GM18507 (cell line): ENCODE measurements around the gene PRDM12.
A peak's percentile ranks its signal among the peaks of the same experiment; 100 is the strongest.

Source experiments
- DNase-seq: peaks from one replicate; pipeline ENCODE4 v3.0.0; 2011; ENCODE audit warnings: low read depth; ENCODE audit not compliant: insufficient read length; ENCODE audit errors: extremely low spot score
- FAIRE-seq: peaks from 2 replicates; lab custom pipeline; 2011; peaks lifted over from hg19 to GRCh38; lab: Jason Lieb, UNC

PRDM12 gene

DNA sequence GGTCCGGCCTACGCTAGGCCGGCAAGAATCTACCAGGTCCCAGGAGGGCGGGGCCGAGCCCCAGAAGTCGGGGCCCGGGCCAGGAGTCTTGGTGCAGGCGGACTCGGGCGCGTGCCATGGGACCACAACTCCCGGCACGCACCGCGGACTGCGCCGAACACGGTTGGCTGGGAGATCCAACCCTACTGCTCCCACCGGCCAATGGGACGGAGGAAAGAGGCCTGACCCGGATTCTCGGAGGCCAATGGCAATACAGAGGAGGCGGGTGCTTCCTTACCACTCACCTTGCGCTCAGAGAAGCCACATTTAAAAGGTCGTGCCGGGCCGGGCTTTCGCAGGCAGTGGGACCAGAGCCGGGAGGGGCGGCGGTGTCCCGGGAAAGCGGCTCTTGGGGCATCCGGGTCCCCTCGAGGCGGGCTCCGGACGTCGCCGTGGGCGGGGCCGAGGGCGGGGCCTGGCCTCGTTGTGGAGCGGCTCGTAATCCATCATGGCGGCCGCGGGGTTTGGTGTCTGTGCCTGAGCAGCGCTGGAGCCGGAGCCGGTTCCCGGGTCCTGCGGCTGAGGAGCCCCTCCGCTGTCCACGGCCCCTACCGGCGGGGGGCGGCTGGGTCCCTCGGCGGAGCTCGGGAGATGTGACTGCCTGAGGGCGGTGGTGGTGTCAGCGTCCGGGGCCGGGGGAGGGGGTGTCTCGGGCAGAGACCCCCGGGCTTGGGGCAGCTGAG lies 48.3 kb downstream of the PRDM12 start:
- FAIRE-seq: peak; percentile 95
- peak; percentile 97 for DNase-seq

DNA sequence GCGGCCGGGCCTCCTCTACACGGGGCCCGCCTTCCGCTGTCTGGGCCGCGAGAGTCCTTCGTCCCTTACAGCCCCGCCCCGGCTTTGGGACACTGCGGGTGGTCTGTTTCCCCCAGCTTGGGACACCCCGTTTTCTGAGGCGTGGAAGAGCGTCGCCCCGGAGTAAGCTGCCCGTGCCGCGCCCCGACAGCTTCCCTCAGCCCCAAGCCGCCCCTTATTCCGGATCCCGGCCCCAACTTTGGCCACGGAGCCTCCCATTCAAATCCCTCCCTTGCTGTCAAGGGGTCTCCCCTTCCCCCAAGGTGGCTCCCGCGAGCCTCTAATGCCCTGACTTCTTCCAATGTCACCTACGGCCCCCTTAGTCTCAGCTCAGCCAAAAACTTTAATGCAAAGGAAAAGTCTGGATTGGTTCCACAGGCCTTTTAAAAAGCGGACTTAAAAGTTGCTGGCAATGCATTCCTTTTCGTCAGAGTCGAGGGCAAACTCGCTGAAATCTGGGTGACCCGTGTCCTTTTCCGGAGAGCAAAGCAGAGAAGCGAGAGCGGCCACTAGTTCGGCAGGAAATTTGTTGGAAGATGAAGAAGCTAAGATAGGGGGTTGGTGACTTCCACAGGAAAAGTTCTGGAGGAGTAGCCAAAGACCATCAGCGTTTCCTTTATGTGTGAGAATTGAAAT lies 49.0 kb downstream of the PRDM12 start:
- FAIRE-seq (no peak), DNase-seq (no peak)

DNA sequence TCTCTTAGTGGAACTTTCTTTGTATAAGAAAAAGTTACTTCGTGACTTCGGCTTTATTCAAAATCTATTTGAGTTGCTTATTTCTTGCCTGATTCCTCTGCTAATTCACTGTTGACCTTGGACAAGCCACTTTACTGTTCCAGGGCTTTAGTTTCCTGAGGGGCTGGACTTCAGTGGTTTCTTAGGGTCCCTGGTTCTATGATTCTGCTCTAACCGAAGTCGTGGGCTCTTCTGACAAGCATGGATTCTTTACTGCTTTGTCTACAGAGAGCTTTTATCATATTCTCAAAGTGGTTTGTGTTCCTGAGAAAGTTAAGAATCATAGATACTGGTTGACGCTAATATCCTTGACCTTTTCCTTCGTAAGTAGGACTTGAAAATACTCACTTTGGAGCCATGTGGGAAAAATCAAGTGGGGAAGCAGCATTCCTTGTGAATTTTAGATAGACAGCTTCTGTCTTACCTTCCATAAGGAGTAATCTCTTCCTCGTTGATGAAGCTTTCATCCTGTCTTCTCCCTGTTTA lies 50.3 kb downstream of the PRDM12 start:
- no peak for FAIRE-seq
- no peak for DNase-seq

DNA sequence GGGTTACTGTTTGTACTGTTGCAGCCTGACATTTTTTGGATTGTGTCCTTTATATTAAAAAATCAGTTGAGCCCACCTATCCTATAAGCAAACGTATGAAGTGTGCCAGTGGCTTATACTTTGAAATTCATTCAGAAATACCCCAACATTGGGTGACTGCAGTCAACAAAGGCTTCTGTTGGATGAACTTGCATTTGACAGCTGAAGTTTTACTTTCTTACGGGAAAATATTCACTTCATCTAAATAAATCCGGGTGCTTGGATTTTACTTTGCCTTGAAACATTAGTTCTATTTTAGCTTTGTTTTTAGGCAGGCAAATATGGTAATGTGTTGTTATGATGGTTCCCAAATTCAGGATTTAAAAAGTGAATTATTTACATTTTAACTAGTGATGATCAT lies 50.9 kb downstream of the PRDM12 start:
- FAIRE-seq (no peak), DNase-seq (no peak)

DNA sequence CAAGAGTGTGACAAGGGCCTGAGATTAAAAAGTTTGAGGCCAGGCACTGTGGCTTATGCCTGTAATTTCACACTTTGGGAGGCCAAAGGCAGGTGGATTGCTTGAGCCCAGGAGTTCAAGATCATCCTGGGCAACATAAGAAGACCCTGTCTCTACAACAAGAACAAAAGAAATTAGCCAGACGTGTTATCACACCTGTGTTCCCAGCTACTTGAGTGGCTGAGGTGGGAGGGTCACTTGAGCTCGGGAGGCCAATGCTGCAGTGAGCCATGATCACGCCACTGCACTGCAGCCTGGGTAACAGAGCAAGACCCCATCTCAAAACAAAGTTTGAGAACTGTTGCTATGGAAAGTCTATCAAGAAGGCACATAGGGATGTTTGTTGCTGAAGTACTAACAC lies 54.2 kb downstream of the PRDM12 start:
- no peak for FAIRE-seq
- no peak for DNase-seq

DNA sequence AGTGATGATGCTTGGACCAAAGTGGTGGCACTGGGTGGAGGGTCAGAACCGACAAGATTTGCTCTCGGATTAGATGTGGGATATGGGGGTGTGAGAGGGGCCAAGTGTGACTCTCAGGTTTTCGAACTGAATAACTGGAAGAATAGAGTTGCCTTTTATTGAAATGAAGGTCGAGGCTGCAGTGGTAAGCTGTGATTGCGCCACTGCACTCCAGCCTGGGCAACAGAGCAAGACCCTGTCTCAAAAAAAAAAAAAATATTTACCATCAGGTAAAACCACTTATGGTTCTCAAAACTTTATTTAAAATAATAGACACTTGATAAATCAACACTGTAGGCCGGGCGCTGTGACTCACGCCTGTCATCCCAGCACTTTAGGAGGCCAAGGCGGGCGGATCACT lies 56.4 kb downstream of the PRDM12 start:
- no peak for DNase-seq
- no peak for FAIRE-seq

DNA sequence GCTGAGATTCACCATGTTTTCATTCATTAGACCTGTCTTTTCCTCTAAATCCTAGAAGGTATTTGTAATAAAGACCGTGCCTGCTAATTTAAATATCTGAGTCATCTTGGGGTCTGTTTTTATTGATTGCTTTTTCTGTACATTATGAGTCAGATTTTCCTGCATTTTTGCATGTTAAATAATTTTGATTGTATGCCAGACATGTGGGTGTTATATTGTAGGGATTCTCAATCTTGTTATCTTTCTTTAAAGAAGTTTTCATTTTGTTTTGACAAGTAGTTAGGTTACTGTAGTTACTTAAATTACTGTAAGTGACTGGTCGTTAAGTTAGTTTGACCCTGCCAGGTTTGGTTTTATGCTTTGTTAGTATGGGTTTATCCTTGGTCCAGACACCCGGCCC lies 64.3 kb downstream of the PRDM12 start:
- no peak for FAIRE-seq
- no peak for DNase-seq

DNA sequence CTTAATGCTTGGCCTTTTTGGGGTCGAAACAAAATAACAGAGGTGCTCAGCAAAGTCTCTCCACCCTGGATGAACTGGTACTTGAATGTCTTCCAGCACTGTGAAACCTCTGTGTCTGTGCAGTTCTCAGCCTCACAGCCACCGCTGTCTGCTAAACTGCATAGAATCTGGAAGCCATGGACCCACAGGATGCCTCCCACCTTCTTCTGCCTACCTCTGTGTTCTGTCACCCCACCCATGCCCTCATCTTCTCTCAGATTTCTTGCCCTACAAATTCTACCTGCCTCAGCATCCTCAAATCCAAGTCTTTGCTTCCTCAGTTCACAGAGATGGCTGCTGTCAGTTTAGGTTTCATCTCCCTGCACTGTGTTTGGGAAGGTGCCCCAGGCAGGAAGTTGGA lies 64.8 kb downstream of the PRDM12 start:
- DNase-seq: no peak
- no peak for FAIRE-seq

DNA sequence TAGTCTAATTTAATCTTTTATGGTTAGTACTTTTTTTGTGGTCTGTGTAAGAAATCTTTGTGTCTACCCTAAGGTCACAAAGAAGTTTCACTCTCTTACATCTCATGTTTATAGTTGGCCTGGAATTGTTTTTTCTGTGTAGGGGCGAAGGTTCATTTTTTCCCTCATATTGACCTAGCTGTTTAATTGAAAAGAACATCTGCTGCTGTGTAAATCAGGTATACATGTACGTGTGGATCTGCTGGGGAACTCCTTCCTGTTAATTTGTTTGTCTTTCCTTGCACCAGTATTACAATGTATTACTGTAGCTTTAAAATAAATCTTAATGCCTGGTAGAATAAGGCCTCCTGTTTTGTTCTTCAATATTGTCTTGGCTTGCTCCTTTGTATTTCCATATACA lies 67.0 kb downstream of the PRDM12 start:
- FAIRE-seq: no peak
- no peak for DNase-seq

DNA sequence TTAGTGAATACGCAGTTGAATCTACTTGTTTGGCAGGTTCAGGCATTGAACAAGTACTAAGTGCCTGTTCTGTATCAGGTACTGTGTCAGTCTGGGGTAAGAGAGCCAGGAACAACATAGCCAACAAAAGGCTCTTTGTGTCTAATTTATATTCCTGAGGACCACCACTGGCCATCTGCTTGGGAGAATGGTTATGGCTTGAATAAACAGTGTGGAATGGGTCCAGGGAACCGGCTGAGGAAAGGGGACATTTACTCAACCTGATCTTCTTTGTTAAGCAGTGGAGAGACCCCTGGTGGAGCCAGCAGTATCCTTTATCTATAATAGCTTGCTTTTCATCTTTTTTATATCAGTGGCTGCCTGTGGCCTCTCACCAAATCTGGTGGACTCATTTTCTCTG lies 67.7 kb downstream of the PRDM12 start:
- no peak for DNase-seq
- FAIRE-seq: no peak
